ENCODE data around the gene BCAS3. TPM values are rescaled to one million over a fixed set of nuclear protein-coding genes. Genes with fewer than 3 reads are reported as not detected.
"Not testable (repeated sequence)": the region's sequence is repeated elsewhere in the genome, so short reads cannot be mapped to it uniquely, and the experiment has no call there.

BCAS3 gene
- total RNA-seq, 1 donor from 2014 or later: 44.8 TPM

DNA sequence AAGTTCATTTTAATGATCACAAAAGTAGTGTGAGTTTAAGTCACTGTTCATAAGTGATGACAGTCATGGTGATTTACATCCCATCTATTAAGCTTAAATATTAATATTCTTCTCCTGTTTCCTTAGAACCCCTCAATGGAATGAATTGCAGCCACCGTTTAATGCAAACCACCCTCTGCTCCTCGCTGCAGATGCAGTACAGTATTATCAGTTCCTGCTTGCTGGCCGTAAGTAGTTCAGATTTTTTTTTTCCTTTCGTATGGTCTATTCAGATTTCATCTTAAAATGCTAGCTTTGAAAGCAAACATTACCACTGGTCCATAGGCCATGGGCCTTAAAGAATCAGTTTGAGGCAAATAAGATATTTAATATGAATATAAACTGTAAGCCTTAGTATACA, 363.0 kb downstream of the BCAS3 start:
- peaks cover 2% of the 10 kb centered on the region for H3K9me3 Mint-ChIP-seq (ENCODE audit: unreplicated experiment)
- peaks cover 4% of the 10 kb centered on the region for H3K36me3 Mint-ChIP-seq (ENCODE audit: unreplicated experiment)
- peaks cover 1% of the 10 kb centered on the region for H3K27me3 Mint-ChIP-seq (ENCODE audit: unreplicated experiment)
- H3K4me3 Mint-ChIP-seq (ENCODE audit: unreplicated experiment): no peak overlapping the region
- DNase-seq: no peak
- TF ChIP-seq, protein P1, sequence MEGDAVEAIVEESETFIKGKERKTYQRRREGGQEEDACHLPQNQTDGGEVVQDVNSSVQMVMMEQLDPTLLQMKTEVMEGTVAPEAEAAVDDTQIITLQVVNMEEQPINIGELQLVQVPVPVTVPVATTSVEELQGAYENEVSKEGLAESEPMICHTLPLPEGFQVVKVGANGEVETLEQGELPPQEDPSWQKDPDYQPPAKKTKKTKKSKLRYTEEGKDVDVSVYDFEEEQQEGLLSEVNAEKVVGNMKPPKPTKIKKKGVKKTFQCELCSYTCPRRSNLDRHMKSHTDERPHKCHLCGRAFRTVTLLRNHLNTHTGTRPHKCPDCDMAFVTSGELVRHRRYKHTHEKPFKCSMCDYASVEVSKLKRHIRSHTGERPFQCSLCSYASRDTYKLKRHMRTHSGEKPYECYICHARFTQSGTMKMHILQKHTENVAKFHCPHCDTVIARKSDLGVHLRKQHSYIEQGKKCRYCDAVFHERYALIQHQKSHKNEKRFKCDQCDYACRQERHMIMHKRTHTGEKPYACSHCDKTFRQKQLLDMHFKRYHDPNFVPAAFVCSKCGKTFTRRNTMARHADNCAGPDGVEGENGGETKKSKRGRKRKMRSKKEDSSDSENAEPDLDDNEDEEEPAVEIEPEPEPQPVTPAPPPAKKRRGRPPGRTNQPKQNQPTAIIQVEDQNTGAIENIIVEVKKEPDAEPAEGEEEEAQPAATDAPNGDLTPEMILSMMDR (IDR thresholded peaks at IDR 0.05; ENCODE audit: partially characterized antibody, unreplicated experiment): no peak
- H3K27ac Mint-ChIP-seq (ENCODE audit: unreplicated experiment): peak overlapping the region; percentile 36
- peaks cover 4% of the 10 kb centered on the region for H3K4me1 Mint-ChIP-seq (ENCODE audit: low read depth, unreplicated experiment)

DNA sequence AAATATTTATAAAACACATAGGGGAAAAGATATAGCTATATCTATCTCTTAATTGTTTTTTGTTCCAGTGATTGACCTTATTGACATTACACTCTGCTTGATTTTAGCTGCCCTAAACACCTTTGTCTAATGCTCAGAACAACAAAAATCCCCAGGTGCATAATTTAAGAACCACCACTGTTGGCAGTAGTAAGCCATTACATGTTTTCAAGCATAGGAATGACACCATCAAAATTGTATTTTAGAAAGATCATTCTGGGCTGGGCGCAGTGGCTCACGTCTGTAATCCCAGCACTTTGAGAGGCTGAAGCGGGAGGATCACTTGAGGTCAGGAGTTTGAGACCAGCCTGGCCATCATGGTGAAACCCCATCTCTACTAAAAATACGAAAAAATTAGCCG, 364.7 kb downstream of the BCAS3 start:
- H3K9me3 Mint-ChIP-seq (ENCODE audit: unreplicated experiment); DNase-seq; H3K27ac Mint-ChIP-seq (ENCODE audit: unreplicated experiment); H3K27me3 Mint-ChIP-seq (ENCODE audit: unreplicated experiment); H3K36me3 Mint-ChIP-seq (ENCODE audit: unreplicated experiment); H3K4me3 Mint-ChIP-seq (ENCODE audit: unreplicated experiment); H3K4me1 Mint-ChIP-seq (ENCODE audit: low read depth, unreplicated experiment): not testable (repeated sequence)

DNA sequence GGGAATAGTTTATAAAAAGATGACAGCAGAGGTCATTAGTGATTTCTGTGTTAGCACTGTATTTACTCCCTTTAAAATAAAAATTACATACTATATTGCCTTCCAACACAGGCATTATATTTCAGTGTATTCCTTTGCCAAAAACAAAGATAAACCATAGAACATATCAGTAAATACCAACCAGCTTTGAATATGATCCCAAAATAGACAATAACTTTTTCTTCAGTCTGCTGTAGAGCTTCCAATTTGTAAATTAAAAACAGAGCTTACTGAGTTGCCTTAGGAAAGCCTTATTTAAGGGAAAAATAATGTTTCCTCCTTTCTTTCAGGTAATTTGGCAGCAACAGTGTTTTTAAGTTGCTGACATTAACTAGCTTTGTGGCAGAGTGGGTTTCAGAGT, 369.9 kb downstream of the BCAS3 start:
- Mint-ChIP-seq H3K36me3 (ENCODE audit: unreplicated experiment) (no peaks in the 10 kb centered on the region), H3K9me3 (ENCODE audit: unreplicated experiment) (no peaks in the 10 kb centered on the region), H3K27ac (ENCODE audit: unreplicated experiment) (no peak overlapping the region), H3K4me3 (ENCODE audit: unreplicated experiment) (no peak overlapping the region), H3K27me3 (ENCODE audit: unreplicated experiment) (peaks cover 1% of the 10 kb centered on the region), H3K4me1 (ENCODE audit: low read depth, unreplicated experiment) (no peaks in the 10 kb centered on the region)
- TF ChIP-seq, protein P1 (IDR thresholded peaks at IDR 0.05; ENCODE audit: partially characterized antibody, unreplicated experiment): no peak
- no peak for DNase-seq

DNA sequence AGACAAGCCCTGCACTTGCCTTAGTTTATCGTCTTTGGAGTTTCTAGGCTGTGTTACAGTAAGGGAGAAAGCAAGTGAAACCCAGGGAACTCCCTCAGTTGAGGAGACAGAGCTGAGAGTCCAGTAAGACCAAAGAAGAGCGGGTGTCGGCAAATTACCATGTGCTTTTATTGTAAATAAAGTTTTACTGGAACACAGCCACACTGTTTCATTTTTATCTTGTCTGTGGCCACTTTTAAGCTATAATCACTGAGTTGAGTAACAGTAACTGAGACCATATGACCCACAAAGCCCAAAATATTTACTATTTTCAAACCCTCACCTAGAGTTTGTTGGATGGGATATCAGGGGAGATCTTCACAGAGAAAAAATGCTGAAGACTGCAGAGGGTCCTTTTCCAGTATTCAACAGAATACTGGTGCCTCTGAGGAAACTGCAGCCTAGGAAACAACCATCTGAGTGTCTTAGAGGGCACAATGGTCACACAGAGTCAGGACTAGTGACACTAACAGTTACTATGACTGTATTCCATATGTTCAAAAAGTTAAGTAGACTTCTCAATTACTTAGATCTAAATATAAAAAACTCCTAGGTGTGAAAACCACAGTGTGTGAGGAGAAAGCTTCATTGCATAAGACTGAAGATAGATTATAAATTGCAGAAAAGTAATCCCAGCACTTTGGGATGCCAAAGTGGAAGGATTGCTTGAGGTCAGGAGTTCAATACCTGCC, 370.9 kb downstream of the BCAS3 start:
- Mint-ChIP-seq H3K27ac (ENCODE audit: unreplicated experiment) (no peak overlapping the region), H3K4me3 (ENCODE audit: unreplicated experiment) (no peak overlapping the region), H3K27me3 (ENCODE audit: unreplicated experiment) (no peaks in the 10 kb centered on the region), H3K9me3 (ENCODE audit: unreplicated experiment) (no peaks in the 10 kb centered on the region), H3K36me3 (ENCODE audit: unreplicated experiment) (no peaks in the 10 kb centered on the region), H3K4me1 (ENCODE audit: low read depth, unreplicated experiment) (no peaks in the 10 kb centered on the region)
- DNase-seq: no peak
- TF ChIP-seq, protein P1 (IDR thresholded peaks at IDR 0.05; ENCODE audit: partially characterized antibody, unreplicated experiment): no peak

DNA sequence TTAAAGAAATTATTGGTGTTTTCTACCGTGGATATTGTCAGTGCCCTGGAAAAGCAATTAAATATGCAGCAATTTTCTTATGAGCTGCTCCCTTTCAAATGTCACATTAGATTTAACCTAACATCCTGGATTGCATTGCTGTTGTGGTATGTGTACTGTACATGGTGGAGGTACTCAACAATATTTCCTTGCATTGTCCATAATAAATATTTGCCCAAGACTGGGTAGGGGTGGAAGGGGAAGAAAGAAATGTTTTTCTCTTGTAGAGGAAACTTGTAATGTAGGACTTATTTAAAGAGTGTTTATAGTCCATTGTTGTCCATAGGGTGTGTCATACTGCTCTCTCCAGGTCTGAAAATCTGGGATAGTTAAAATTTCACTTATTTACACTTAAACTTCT, 375.8 kb downstream of the BCAS3 start:
- no peak for DNase-seq
- no peak overlapping the region for H3K4me3 Mint-ChIP-seq (ENCODE audit: unreplicated experiment)
- TF ChIP-seq, protein P1 (IDR thresholded peaks at IDR 0.05; ENCODE audit: partially characterized antibody, unreplicated experiment): no peak
- H3K27me3 Mint-ChIP-seq (ENCODE audit: unreplicated experiment): no peaks in the 10 kb centered on the region
- no peaks in the 10 kb centered on the region for H3K36me3 Mint-ChIP-seq (ENCODE audit: unreplicated experiment)
- no peak overlapping the region for H3K27ac Mint-ChIP-seq (ENCODE audit: unreplicated experiment)
- no peaks in the 10 kb centered on the region for H3K9me3 Mint-ChIP-seq (ENCODE audit: unreplicated experiment)
- H3K4me1 Mint-ChIP-seq (ENCODE audit: low read depth, unreplicated experiment): peaks cover 27% of the 10 kb centered on the region

Data from glutamatergic neuron (in vitro differentiated cells).